Stimulated activated naive B cell treated with anti-CD40 and anti-IgM and Interleukin-4, amounts not matched to agents 10 μg/mL and 1 μg/mL and 100 μg/mL, for 72 hours (primary cell): ENCODE measurements around the gene TMEM272.
A peak's percentile ranks its signal among the peaks of the same experiment; 100 is the strongest.

Source experiments
- ATAC-seq, 2 donors: fragments of 150-1000 bp; cut with Tn5 transposase; replicated peaks; 2 replicates each; pipeline ENCODE4 v1.10.0; 2021; ENCODE audit warnings: moderate library complexity in 1 of 2
- DNase-seq: peaks from one replicate; pipeline ENCODE4 v3.0.0; 2021
- H3K27ac Mint-ChIP-seq: one replicate; pipeline ENCODE4 v1.8.0; 2022; ENCODE audit warnings: mild to moderate bottlenecking, mixed read lengths
- H3K27me3 Mint-ChIP-seq, 2 donors: one replicate each; pipeline ENCODE4 v1.8.0; 2022; ENCODE audit warnings: mixed read lengths in 2 of 2
- H3K36me3 Mint-ChIP-seq, 2 donors: one replicate each; pipeline ENCODE4 v1.8.0; 2022; ENCODE audit warnings: mixed read lengths in 2 of 2, mild to moderate bottlenecking in 1 of 2
- H3K4me1 Mint-ChIP-seq, 2 donors: one replicate each; pipeline ENCODE4 v1.8.0; 2022; ENCODE audit warnings: mixed read lengths in 2 of 2, mild to moderate bottlenecking in 1 of 2
- H3K4me3 Mint-ChIP-seq, 2 donors: one replicate each; pipeline ENCODE4 v1.8.0; 2022; ENCODE audit warnings: mild to moderate bottlenecking in 2 of 2, mixed read lengths in 2 of 2, moderate library complexity in 1 of 2
- H3K9me3 Mint-ChIP-seq, 2 donors: one replicate each; pipeline ENCODE4 v1.8.0; 2022; ENCODE audit warnings: mixed read lengths in 2 of 2, mild to moderate bottlenecking in 1 of 2

TMEM272 gene

GRCh38 chr13:51768976-51769375, 76.0 kb downstream of the TMEM272 start:
- no peak overlapping the region for H3K4me3 Mint-ChIP-seq
- H3K36me3 Mint-ChIP-seq = peaks cover 17 to 27% of the 10 kb centered on the region in 2 donors
- H3K27ac Mint-ChIP-seq = peak overlapping the region; percentile 51
- ATAC-seq (no peak), DNase-seq (no peak)
- H3K4me1 Mint-ChIP-seq = peaks cover 27 to 36% of the 10 kb centered on the region in 2 donors
- no peaks in the 10 kb centered on the region for H3K9me3 Mint-ChIP-seq
- H3K27me3 Mint-ChIP-seq = no peaks in the 10 kb centered on the region

GRCh38 chr13:51768378-51768921, 76.5 kb downstream of the TMEM272 start:
- Mint-ChIP-seq H3K36me3 (peaks cover 17 to 27% of the 10 kb centered on the region in 2 donors), H3K27ac (peak overlapping the region; percentile 51)
- ATAC-seq = no peak

GRCh38 chr13:51767100-51767499, 77.9 kb downstream of the TMEM272 start:
- no peak for DNase-seq
- H3K9me3 Mint-ChIP-seq = no peaks in the 10 kb centered on the region
- peaks cover 41 to 52% of the 10 kb centered on the region in 2 donors for H3K4me1 Mint-ChIP-seq
- H3K27me3 Mint-ChIP-seq = no peaks in the 10 kb centered on the region
- H3K4me3 Mint-ChIP-seq = no peak overlapping the region
- H3K36me3 Mint-ChIP-seq = peaks cover 24 to 38% of the 10 kb centered on the region in 2 donors
- H3K27ac Mint-ChIP-seq = peak overlapping the region; percentile 20
- no peak for ATAC-seq

More at GRCh38 chr13:51768378-51768921, 76.5 kb downstream of the TMEM272 start:
- Mint-ChIP-seq H3K27me3 (no peaks in the 10 kb centered on the region), H3K9me3 (no peaks in the 10 kb centered on the region), H3K4me1 (peaks cover 28 to 38% of the 10 kb centered on the region in 2 donors), H3K4me3 (no peak overlapping the region)
- no peak for DNase-seq

GRCh38 chr13:51765142-51765515, 79.8 kb downstream of the TMEM272 start:
- peaks cover 39 to 59% of the 10 kb centered on the region in 2 donors for H3K4me1 Mint-ChIP-seq
- H3K9me3 Mint-ChIP-seq = no peaks in the 10 kb centered on the region
- ATAC-seq = no peak
- peaks cover 29 to 47% of the 10 kb centered on the region in 2 donors for H3K36me3 Mint-ChIP-seq
- peak overlapping the region; percentile 94 for H3K27ac Mint-ChIP-seq
- H3K27me3 Mint-ChIP-seq = no peaks in the 10 kb centered on the region
- H3K4me3 Mint-ChIP-seq = peak overlapping the region; percentile 81 to 87
- no peak for DNase-seq

- ATAC-seq (peak; percentile 92 to 94), DNase-seq (peak; percentile 67)
- Mint-ChIP-seq H3K4me3 (peak overlapping the region; percentile 81 to 87), H3K36me3 (peaks cover 32 to 50% of the 10 kb centered on the region in 2 donors), H3K27ac (peak overlapping the region; percentile 94), H3K9me3 (no peaks in the 10 kb centered on the region), H3K27me3 (no peaks in the 10 kb centered on the region), H3K4me1 (peaks cover 36 to 59% of the 10 kb centered on the region in 2 donors)
These were observed 80.5 kb downstream of the TMEM272 start for GRCh38 chr13:51764184-51765141.

GRCh38 chr13:51763486-51763885, 81.5 kb downstream of the TMEM272 start:
- no peaks in the 10 kb centered on the region for H3K9me3 Mint-ChIP-seq
- H3K4me1 Mint-ChIP-seq = peaks cover 36 to 55% of the 10 kb centered on the region in 2 donors
- H3K27ac Mint-ChIP-seq = peak overlapping the region; percentile 85
- no peak for DNase-seq
- H3K36me3 Mint-ChIP-seq = peaks cover 35 to 53% of the 10 kb centered on the region in 2 donors
- no peak for ATAC-seq
- no peaks in the 10 kb centered on the region for H3K27me3 Mint-ChIP-seq
- no peak overlapping the region for H3K4me3 Mint-ChIP-seq
